ENCODE measurements around the gene SH3RF2.

GRCh38 chr5:146051678-146052077, 115.3 kb downstream of the SH3RF2 start:
- no peak for TF ChIP-seq CTCF (IDR thresholded peaks at IDR 0.05)
- TF ChIP-seq POLR2A (IDR thresholded peaks at IDR 0.05), result no peak
- no peak for TF ChIP-seq POLR2AphosphoS5 (IDR thresholded peaks at IDR 0.05)
- no peak for TF ChIP-seq EP300 (IDR thresholded peaks at IDR 0.05)

Data from upper lobe of left lung (tissue), 4 donors.